Fibroblast of lung (primary cell): ENCODE results near the gene IL2RA. TPM values are rescaled to one million over a fixed set of nuclear protein-coding genes. Genes with fewer than 3 reads are reported as not detected.

Source experiments
- DNase-seq, 2 donors: peaks; one replicate each; pipeline versions ENCODE4 v3.0.0 to v3.0.0-alpha.2; 2010; ENCODE audit warnings: low read depth in 2 of 2
- H2AFZ ChIP-seq: 2 replicates; pipeline ENCODE4 v1.5.1; 2012; ENCODE audit warnings: low read length, control low read depth, inconsistent platforms
- H3K27ac ChIP-seq: 2 replicates; pipeline ENCODE4 v1.5.1; 2011; ENCODE audit warnings: low read length, control low read depth; ENCODE audit not compliant: insufficient read depth
- H3K27me3 ChIP-seq: 2 replicates; pipeline ENCODE4 v1.5.1; 2011; ENCODE audit warnings: mild to moderate bottlenecking, low read length; ENCODE audit not compliant: control insufficient read depth, insufficient read depth
- H3K36me3 ChIP-seq: 2 replicates; pipeline ENCODE4 v1.5.1; 2011; ENCODE audit warnings: low read length; ENCODE audit not compliant: control insufficient read depth, insufficient read depth
- H3K4me1 ChIP-seq: 2 replicates; pipeline ENCODE4 v1.5.1; 2011; ENCODE audit warnings: low read length; ENCODE audit not compliant: control insufficient read depth, insufficient read depth; ENCODE audit errors: extremely low read depth
- H3K4me2 ChIP-seq: 2 replicates; pipeline ENCODE4 v1.5.1; 2011; ENCODE audit warnings: low read length, control low read depth; ENCODE audit not compliant: insufficient read depth; ENCODE audit errors: extremely low read depth
- H3K4me3 ChIP-seq, 4 experiments: fragments of 200-600 bp in 1 of 4; sonication (generic) in 1 of 4; replicated peaks in 1 of 4; 2 replicates each; pipeline ENCODE4 v1.5.1; 2011 to 2016; ENCODE audit warnings: low read length in 4 of 4, low read depth in 3 of 4, mild to moderate bottlenecking in 3 of 4, control low read depth in 2 of 4, inconsistent platforms in 1 of 4, mixed read lengths in 1 of 4; ENCODE audit not compliant: insufficient read depth in 1 of 4; ENCODE audit errors: control extremely low read depth in 1 of 4
- H3K79me2 ChIP-seq: 2 replicates; pipeline ENCODE4 v1.5.1; 2012; ENCODE audit warnings: mild to moderate bottlenecking, low read length, inconsistent platforms; ENCODE audit not compliant: control insufficient read depth, insufficient read depth
- H3K9ac ChIP-seq: 2 replicates; pipeline ENCODE4 v1.5.1; 2011; ENCODE audit warnings: mild to moderate bottlenecking, low read length, control low read depth; ENCODE audit not compliant: insufficient read depth
- H3K9me3 ChIP-seq: 2 replicates; pipeline ENCODE4 v1.5.1; 2012; ENCODE audit warnings: low read depth, low read length; ENCODE audit not compliant: control insufficient read depth, insufficient read depth
- H4K20me1 ChIP-seq: 2 replicates; pipeline ENCODE4 v1.5.1; 2011; ENCODE audit warnings: low read length; ENCODE audit not compliant: control insufficient read depth, insufficient read depth; ENCODE audit errors: extremely low read depth
- EZH2 ChIP-seq: IDR thresholded peaks from 2 replicates; pipeline ENCODE4 v1.5.1; 2012; ENCODE audit warnings: low read length, control low read depth, mild to moderate bottlenecking; ENCODE audit errors: missing control alignments
- polyA plus RNA-seq, 2 donors: library from polyadenylated mRNA; depleted of rRNA in 1 of 2; stranded (reverse) in 1 of 2; unstranded in 1 of 2; fragments of >200 nt; gene quantifications; 2 replicates each; pipeline ENCODE4 v1.2.1, GENCODE V29; 2011 to 2012; ENCODE audit warnings: missing spikeins in 1 of 2
- total RNA-seq: library from RNA; depleted of rRNA; stranded (reverse); fragments of >200 nt; gene quantifications from 2 replicates; pipeline ENCODE4 v1.2.1, GENCODE V29; 2014
- TF ChIP-seq, protein P1 (sequence below), 2 donors: IDR thresholded peaks in 1 of 2; conservative IDR thresholded peaks in 1 of 2; 1 replicate in 1 of 2; 2 replicates in 1 of 2; pipeline ENCODE4 v1.5.1; 2011 to 2012; ENCODE audit warnings: low read length in 2 of 2, control low read depth in 1 of 2, inconsistent platforms in 1 of 2, low read depth in 1 of 2, mild to moderate bottlenecking in 1 of 2

The IL2RA gene
- total and polyA plus RNA-seq, 2 donors (not counting 1 experiment from before 2014, with no cell fraction given) = not detected

GRCh38 chr10:6056411-6057135, 5.6 kb downstream of the IL2RA start:
- Histone ChIP-seq H3K36me3 (no peaks in the 10 kb centered on the region), H3K4me1 (no peaks in the 10 kb centered on the region), H3K4me3 (no peak overlapping the region), H3K9ac (no peak overlapping the region), H3K27me3 (peaks cover 2% of the 10 kb centered on the region), H4K20me1 (no peaks in the 10 kb centered on the region), H3K79me2 (no peaks in the 10 kb centered on the region), H3K9me3 (no peaks in the 10 kb centered on the region), H3K4me2 (no peak overlapping the region), H3K27ac (no peak overlapping the region), H2AFZ (no peak overlapping the region)
- DNase-seq = no peak
- no peak for TF ChIP-seq EZH2
- TF ChIP-seq, protein P1, sequence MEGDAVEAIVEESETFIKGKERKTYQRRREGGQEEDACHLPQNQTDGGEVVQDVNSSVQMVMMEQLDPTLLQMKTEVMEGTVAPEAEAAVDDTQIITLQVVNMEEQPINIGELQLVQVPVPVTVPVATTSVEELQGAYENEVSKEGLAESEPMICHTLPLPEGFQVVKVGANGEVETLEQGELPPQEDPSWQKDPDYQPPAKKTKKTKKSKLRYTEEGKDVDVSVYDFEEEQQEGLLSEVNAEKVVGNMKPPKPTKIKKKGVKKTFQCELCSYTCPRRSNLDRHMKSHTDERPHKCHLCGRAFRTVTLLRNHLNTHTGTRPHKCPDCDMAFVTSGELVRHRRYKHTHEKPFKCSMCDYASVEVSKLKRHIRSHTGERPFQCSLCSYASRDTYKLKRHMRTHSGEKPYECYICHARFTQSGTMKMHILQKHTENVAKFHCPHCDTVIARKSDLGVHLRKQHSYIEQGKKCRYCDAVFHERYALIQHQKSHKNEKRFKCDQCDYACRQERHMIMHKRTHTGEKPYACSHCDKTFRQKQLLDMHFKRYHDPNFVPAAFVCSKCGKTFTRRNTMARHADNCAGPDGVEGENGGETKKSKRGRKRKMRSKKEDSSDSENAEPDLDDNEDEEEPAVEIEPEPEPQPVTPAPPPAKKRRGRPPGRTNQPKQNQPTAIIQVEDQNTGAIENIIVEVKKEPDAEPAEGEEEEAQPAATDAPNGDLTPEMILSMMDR (conservative IDR thresholded peaks at IDR 0.05 in 1 of 2, IDR thresholded peaks at IDR 0.05 in 1 of 2; ENCODE audit: low read depth in 1 of 2, low read length in 2 of 2) = no peak

DNA sequence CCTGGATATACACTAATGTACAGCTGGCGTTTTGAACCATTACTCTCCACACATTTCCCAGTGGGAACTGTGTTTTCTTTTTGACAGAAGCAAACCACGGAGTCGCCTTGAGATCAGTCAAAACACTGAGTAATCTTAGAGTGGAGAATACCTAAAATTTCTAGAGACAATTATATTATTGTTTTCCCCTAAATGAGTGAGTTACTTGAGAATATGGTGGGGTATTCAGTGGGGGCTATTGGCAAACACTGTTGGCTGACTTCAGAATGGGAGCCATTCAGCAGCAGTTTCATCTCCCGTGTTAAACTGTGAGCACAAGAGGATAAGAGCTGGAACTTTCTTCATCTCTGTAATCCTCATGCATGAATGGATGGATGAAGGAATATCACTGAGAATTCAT, 6.2 kb downstream of the IL2RA start:
- H3K27ac ChIP-seq = no peak overlapping the region
- no peak overlapping the region for H2AFZ ChIP-seq
- DNase-seq = no peak
- no peak overlapping the region for H3K9ac ChIP-seq
- H3K36me3 ChIP-seq = no peaks in the 10 kb centered on the region
- H3K27me3 ChIP-seq = peaks cover 2% of the 10 kb centered on the region
- H4K20me1 ChIP-seq = no peaks in the 10 kb centered on the region
- H3K9me3 ChIP-seq = no peaks in the 10 kb centered on the region
- H3K4me1 ChIP-seq = no peaks in the 10 kb centered on the region
- H3K4me3 ChIP-seq = no peak overlapping the region
- TF ChIP-seq EZH2 = no peak
- TF ChIP-seq, protein P1 (conservative IDR thresholded peaks at IDR 0.05 in 1 of 2, IDR thresholded peaks at IDR 0.05 in 1 of 2; ENCODE audit: low read depth in 1 of 2, low read length in 2 of 2) = no peak
- no peaks in the 10 kb centered on the region for H3K79me2 ChIP-seq
- H3K4me2 ChIP-seq = no peak overlapping the region

DNA sequence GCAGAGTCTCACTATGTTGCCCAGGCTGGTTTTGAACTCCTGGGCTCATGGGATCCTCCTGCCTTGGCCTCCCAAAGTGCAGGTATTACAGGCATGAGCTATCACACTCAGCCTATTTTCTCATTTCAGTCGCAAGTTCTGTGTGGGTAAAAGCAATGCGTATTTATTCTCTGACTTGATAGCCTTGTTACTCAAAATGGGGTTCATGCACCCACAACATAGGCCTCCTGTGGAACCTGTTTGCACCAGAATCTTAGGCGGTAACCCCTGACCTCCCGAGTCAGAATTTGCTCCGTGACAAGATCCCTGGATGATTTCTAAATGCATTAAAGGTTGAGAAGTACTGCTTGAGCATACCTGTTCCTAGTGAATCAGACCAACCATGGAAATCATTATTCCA, 7.3 kb downstream of the IL2RA start:
- no peak for DNase-seq
- H3K9ac ChIP-seq = no peak overlapping the region
- H3K27me3 ChIP-seq = peaks cover under 1% of the 10 kb centered on the region
- H3K36me3 ChIP-seq = no peaks in the 10 kb centered on the region
- H3K9me3 ChIP-seq = no peaks in the 10 kb centered on the region
- no peak overlapping the region for H3K4me3 ChIP-seq
- H3K4me2 ChIP-seq = no peak overlapping the region
- H4K20me1 ChIP-seq = no peaks in the 10 kb centered on the region
- H3K4me1 ChIP-seq = no peaks in the 10 kb centered on the region
- no peak overlapping the region for H3K27ac ChIP-seq
- H3K79me2 ChIP-seq = no peaks in the 10 kb centered on the region
- no peak overlapping the region for H2AFZ ChIP-seq
- no peak for TF ChIP-seq EZH2
- TF ChIP-seq, protein P1 (conservative IDR thresholded peaks at IDR 0.05 in 1 of 2, IDR thresholded peaks at IDR 0.05 in 1 of 2; ENCODE audit: low read depth in 1 of 2, low read length in 2 of 2) = no peak
